Cardiac fibroblast (primary cell): Measurements from ENCODE around the gene PTP4A2.
A peak's percentile ranks its signal among the peaks of the same experiment; 100 is the strongest.

Source experiments
- DNase-seq, 2 donors: peaks; one replicate each; pipeline versions ENCODE4 v3.0.0 to v3.0.0-alpha.2; 2010; ENCODE audit warnings: low read depth in 2 of 2
- H3K4me3 ChIP-seq, 2 donors: replicated peaks in 1 of 2; 1 replicate in 1 of 2; 2 replicates in 1 of 2; pipeline ENCODE4 v1.5.1; 2011; ENCODE audit warnings: low read depth in 2 of 2, low read length in 2 of 2, mild to moderate bottlenecking in 2 of 2, moderate library complexity in 1 of 2
- TF ChIP-seq, protein P1 (sequence below): IDR thresholded peaks from one replicate; pipeline ENCODE4 v1.5.1; 2011; ENCODE audit warnings: low read depth, mild to moderate bottlenecking, low read length, inconsistent platforms

The PTP4A2 gene

DNA sequence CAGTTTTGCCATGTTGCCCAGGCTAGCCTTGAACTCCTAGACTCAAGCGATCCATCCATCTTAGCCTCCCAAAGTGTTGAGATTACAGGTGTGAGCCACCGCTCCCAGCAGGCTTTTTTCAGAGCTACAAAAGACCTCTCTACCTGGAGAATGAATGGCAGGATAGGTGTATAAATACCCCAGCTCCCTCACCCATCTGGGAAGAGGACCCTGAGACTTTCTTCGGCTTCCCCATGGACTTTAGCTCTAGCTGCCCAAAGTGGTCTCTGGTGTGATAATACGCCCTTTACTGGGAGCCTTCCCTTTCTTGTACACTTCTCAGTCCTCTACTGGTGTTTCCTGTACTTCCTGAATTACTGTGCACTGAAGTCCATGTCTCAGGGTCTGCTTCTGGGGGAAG, 60.6 kb downstream of the PTP4A2 start:
- no peak for DNase-seq
- H3K4me3 ChIP-seq, result no peak overlapping the region
- TF ChIP-seq, protein P1, sequence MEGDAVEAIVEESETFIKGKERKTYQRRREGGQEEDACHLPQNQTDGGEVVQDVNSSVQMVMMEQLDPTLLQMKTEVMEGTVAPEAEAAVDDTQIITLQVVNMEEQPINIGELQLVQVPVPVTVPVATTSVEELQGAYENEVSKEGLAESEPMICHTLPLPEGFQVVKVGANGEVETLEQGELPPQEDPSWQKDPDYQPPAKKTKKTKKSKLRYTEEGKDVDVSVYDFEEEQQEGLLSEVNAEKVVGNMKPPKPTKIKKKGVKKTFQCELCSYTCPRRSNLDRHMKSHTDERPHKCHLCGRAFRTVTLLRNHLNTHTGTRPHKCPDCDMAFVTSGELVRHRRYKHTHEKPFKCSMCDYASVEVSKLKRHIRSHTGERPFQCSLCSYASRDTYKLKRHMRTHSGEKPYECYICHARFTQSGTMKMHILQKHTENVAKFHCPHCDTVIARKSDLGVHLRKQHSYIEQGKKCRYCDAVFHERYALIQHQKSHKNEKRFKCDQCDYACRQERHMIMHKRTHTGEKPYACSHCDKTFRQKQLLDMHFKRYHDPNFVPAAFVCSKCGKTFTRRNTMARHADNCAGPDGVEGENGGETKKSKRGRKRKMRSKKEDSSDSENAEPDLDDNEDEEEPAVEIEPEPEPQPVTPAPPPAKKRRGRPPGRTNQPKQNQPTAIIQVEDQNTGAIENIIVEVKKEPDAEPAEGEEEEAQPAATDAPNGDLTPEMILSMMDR, result no peak

DNA sequence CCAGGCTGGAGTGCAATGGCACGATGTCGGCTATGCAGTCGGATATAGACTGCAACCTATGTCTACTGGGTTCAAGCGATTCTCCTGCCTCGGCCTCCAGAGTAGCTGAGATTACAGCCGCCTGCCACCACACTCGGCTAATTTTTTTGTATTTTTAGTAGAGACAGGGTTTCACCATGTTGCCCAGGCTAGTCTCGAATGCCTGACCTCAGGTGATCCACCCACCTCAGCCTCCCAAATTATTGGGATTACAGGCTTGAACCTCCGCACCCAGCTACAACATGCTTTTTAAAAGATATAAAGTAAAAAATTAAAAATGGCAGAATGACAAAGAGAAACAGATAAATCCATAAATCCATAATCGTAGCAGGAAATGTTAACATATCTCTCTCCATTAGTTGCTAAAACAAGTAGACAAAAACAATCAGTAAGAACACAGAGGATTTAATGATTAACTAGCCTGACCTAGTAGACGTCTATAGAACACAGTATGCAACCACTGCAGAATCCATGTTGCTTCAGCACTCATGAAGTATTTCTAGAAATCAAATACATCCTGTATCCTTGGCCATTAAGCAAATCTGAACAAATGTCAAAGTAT, 62.4 kb downstream of the PTP4A2 start:
- TF ChIP-seq, protein P1, result no peak
- no peak overlapping the region for H3K4me3 ChIP-seq
- no peak for DNase-seq

DNA sequence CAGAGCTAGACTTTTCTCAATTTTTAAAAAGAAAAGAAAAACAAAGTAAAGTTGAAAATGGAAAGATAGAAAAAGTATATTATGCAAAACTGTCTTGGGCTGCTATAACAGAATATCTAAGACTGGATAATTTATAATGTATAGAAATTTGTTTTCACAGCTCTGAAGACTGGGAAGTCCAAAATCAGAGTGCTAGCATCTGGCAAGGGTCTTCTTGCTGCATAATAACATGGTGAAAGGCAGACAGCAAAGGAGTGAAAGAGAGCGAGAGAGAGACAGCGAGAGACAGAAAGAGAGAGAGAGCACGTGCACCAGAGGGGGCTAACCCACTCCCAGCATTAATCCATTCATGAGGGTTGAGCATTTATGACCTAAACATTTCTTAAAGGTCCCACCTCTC, 63.2 kb downstream of the PTP4A2 start:
- H3K4me3 ChIP-seq, result no peak overlapping the region
- TF ChIP-seq, protein P1, result no peak
- DNase-seq, result no peak

DNA sequence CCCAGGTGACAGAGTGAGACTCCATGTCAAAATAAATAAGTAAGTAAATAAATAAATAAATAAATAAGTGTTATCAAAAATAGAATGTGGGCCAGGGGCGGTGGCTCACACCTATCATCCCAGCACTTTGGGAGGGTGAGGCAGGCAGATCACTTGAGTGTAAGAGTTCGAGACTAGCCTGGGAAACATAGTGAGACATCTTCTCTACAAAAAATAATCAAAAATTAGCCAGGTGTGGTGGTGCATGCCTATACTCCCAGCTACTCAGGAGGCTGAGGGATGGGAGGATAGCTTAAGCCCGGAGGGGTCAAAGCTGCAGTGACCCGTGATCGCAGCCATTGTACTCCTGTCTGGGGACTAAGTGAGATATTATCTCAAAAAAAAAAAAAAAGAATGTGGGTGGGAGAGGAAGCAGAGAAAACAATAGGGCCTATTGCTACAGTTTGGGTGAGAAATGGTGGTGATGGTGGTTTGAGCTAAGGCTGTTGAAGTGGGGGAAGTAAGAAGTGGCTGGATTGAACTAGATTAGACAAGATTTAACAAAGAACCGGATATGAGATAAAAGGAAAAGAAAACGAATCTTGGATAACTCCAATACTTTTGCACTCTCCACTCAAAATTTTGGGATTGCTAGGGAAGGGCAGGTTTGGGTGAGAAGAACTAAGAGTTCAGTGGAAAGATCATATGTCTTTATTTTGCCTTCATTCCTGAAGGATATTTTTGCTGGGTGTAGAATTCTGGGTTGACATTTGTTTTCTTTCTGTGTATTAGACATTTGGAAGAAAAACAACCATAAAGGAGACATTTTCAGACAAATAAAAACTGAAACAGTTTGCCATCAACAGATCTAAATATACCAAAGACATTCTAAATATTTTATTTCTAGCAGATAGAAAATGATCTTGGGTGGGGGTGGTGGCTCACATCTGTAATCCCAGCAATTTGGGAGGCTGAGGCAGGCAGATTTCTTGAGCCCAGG, 65.2 kb downstream of the PTP4A2 start:
- DNase-seq, result peak in 1 of 2 donors; percentile 23
- TF ChIP-seq, protein P1, result no peak
- no peak overlapping the region for H3K4me3 ChIP-seq

DNA sequence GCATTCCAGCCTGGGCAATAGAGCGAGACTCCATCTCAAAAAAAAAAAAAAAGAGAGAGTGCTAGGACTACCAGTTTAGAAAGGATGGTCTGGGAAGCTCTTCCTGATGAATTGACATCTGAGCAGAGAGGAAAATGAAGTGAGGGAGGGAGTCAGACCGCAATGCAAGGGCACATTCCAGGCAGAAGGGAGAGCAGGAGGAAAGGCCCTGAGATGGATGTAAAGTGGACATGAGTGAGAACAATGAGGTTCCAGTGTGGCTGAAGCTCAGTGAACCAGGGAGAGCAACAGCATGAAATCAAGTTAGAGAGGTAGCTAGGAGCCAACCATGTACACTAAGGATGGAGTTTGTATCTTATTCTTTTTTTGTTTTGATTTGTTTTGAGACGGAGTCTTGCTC, 66.5 kb downstream of the PTP4A2 start:
- no peak for DNase-seq
- TF ChIP-seq, protein P1, result no peak

DNA sequence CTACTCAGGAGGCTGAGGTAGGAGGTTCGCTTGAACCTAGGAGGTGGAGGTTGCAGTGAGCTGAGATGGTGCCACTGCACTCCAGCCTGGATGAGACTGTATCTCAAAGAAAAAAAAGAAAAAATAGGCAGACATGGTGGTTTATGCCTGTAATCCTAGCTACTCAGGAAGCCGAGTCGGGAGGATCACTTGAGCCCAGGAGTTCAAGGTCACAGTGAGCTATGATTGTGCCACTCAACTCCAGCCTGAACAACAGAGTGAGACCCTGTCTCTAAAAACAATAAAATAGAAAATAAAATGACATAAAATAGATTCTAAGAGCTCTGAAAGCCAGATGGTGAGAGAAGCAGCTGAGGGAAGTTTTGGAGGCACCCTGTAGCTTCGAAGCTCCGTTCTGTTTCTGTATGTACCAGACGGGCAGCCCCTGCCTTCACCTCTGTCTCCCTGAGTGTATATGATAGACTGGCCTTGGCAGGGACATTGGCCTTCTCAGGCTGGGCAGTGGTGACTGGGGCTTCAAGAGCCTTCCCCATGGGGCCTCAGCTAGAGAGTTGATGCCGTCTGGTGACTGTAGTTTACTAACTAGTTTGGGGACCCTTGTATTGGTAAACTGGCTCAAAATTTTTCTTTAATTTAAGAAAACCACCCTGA, 68.0 kb downstream of the PTP4A2 start:
- TF ChIP-seq, protein P1, result no peak
- no peak for DNase-seq
- H3K4me3 ChIP-seq, result no peak overlapping the region

More for the DNA sequence above, 66.5 kb downstream of the PTP4A2 start:
- no peak overlapping the region for H3K4me3 ChIP-seq
